GM12891 (cell line): ENCODE data around the gene LHFPL3.

Experiments
- POLR2A ChIP-seq: IDR thresholded peaks from 2 replicates; pipeline ENCODE4 v1.6.1; 2011; ENCODE audit warnings: low read depth, low read length, control low read depth
- SPI1 ChIP-seq: IDR thresholded peaks from 2 replicates; pipeline ENCODE4 v1.6.1; 2011; ENCODE audit warnings: low read depth, low read length, control low read depth
- TAF1 ChIP-seq: IDR thresholded peaks from 2 replicates; pipeline ENCODE4 v1.6.1; 2011; ENCODE audit warnings: low read depth, low read length, control low read depth

DNA sequence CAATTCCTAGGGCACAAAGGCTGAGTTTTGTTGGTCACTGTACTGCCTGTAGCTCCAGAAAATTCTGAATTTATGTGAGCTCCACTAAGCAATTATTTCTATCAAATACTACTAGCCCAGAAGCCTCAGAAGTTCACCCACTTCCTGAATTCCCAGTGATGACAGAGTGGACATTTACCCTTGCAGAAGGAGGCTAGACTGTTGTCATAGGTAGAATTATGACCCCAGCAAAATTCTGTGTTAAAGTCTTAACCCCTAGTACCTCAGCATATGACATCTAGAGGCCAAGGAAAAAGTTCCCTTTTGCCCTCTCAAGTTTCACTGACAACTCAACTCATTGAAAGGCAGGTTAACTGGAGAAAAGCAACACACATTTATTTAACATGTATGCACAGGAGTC, 606.9 kb downstream of the LHFPL3 start:
- TF ChIP-seq POLR2A (no peak), TAF1 (no peak), SPI1 (no peak)
